CD14-positive monocyte (primary cell): Measurements from ENCODE around the gene UBR1. TPM values are rescaled to one million over a fixed set of nuclear protein-coding genes. Genes with fewer than 3 reads are reported as not detected.

ENCODE experiments used
- DNase-seq, 3 donors: peaks; one replicate each; pipeline ENCODE4 v3.0.0-alpha.2; 2011 to 2022
- H2AFZ ChIP-seq: 2 replicates; pipeline ENCODE4 v1.6.0; 2012; ENCODE audit warnings: mild to moderate bottlenecking, low read depth, low read length, inconsistent platforms; ENCODE audit not compliant: insufficient read depth, poor library complexity, severe bottlenecking
- H3K27ac ChIP-seq, 2 donors: 1 replicate in 1 of 2; 2 replicates in 1 of 2; pipeline ENCODE4 v1.5.1; 2012 to 2013; ENCODE audit warnings: low read length in 2 of 2, control low read depth in 1 of 2, inconsistent platforms in 1 of 2, low read depth in 1 of 2, mild to moderate bottlenecking in 1 of 2
- H3K27me3 ChIP-seq, 2 donors: one replicate each; pipeline versions ENCODE4 v1.6.0 to v1.6.1; 2011 to 2013; ENCODE audit warnings: low read length in 2 of 2; ENCODE audit not compliant: control insufficient read depth in 2 of 2, insufficient read depth in 2 of 2
- H3K36me3 ChIP-seq, 2 donors: replicated peaks in 1 of 2; 1 replicate in 1 of 2; 2 replicates in 1 of 2; pipeline versions ENCODE4 v1.5.1 to v1.6.1; 2012 to 2013; ENCODE audit warnings: low read length in 2 of 2, control low read depth in 1 of 2, inconsistent platforms in 1 of 2, mild to moderate bottlenecking in 1 of 2; ENCODE audit not compliant: insufficient read depth in 2 of 2, control insufficient read depth in 1 of 2
- H3K4me1 ChIP-seq, 2 donors: 1 replicate in 1 of 2; 2 replicates in 1 of 2; pipeline versions ENCODE4 v1.5.1 to v1.6.1; 2012 to 2013; ENCODE audit warnings: low read length in 2 of 2, control low read depth in 1 of 2, inconsistent platforms in 1 of 2, mild to moderate bottlenecking in 1 of 2, moderate library complexity in 1 of 2; ENCODE audit not compliant: insufficient read depth in 2 of 2, control insufficient read depth in 1 of 2
- H3K4me2 ChIP-seq: replicated peaks from 2 replicates; pipeline ENCODE3; 2012; ENCODE audit warnings: low read length, moderate library complexity, mild to moderate bottlenecking; ENCODE audit not compliant: poor library complexity, severe bottlenecking; ENCODE audit errors: extremely low read depth
- H3K4me3 ChIP-seq, 3 experiments: fragments of 200-600 bp in 1 of 3; sonication (generic) in 1 of 3; replicated peaks in 1 of 3; 1 replicate in 2 of 3; 2 replicates in 1 of 3; pipeline ENCODE4 v1.5.1; 2011 to 2013; ENCODE audit warnings: low read length in 3 of 3, mild to moderate bottlenecking in 3 of 3, control low read depth in 2 of 3, low read depth in 2 of 3, inconsistent platforms in 1 of 3, moderate library complexity in 1 of 3
- H3K79me2 ChIP-seq: 2 replicates; pipeline ENCODE4 v1.6.0; 2012; ENCODE audit warnings: mild to moderate bottlenecking, control low read depth, inconsistent platforms, low read length, moderate library complexity; ENCODE audit not compliant: insufficient read depth
- H3K9ac ChIP-seq: 2 replicates; pipeline ENCODE4 v1.6.0; 2017; ENCODE audit warnings: low read length, mild to moderate bottlenecking; ENCODE audit not compliant: insufficient read depth, poor library complexity, severe bottlenecking
- H3K9me3 ChIP-seq, 2 donors: replicated peaks in 1 of 2; 1 replicate in 1 of 2; 2 replicates in 1 of 2; pipeline versions ENCODE4 v1.5.1 to v1.6.1; 2012 to 2013; ENCODE audit warnings: low read length in 2 of 2, control low read depth in 1 of 2; ENCODE audit not compliant: control insufficient read depth in 1 of 2, insufficient read depth in 1 of 2
- H4K20me1 ChIP-seq: 2 replicates; pipeline ENCODE4 v1.6.0; 2012; ENCODE audit warnings: mild to moderate bottlenecking, low read length, control low read depth, moderate library complexity; ENCODE audit not compliant: insufficient read depth
- H3K27ac Mint-ChIP-seq, 7 donors: one replicate each; pipeline ENCODE4 v1.8.0; 2020; ENCODE audit warnings: mild to moderate bottlenecking in 7 of 7, mixed read lengths in 7 of 7, moderate library complexity in 6 of 7, inconsistent platforms in 2 of 7
- H3K27me3 Mint-ChIP-seq, 3 donors: one replicate each; pipeline ENCODE4 v1.8.0; 2021 to 2022; ENCODE audit warnings: low read depth in 3 of 3, mild to moderate bottlenecking in 3 of 3, mixed read lengths in 3 of 3, moderate library complexity in 3 of 3, inconsistent platforms in 1 of 3
- H3K36me3 Mint-ChIP-seq, 2 donors: one replicate each; pipeline ENCODE4 v1.8.0; 2020; ENCODE audit warnings: mixed read lengths in 2 of 2, inconsistent platforms in 1 of 2, mild to moderate bottlenecking in 1 of 2
- H3K4me1 Mint-ChIP-seq: one replicate; pipeline ENCODE4 v1.8.0; 2020; ENCODE audit warnings: mild to moderate bottlenecking, mixed read lengths
- H3K4me3 Mint-ChIP-seq, 2 donors: one replicate each; pipeline ENCODE4 v1.8.0; 2020; ENCODE audit warnings: mild to moderate bottlenecking in 2 of 2, mixed read lengths in 2 of 2, moderate library complexity in 1 of 2
- H3K9me3 Mint-ChIP-seq, 7 donors: one replicate each; pipeline ENCODE4 v1.8.0; 2020 to 2022; ENCODE audit warnings: mixed read lengths in 7 of 7, mild to moderate bottlenecking in 6 of 7, moderate library complexity in 6 of 7, inconsistent platforms in 2 of 7
- CTCF ChIP-seq: fragments of 200-600 bp; IDR thresholded peaks from one replicate; pipeline ENCODE4 v1.8.0; 2022; ENCODE audit warnings: antibody characterized with exemption, mild to moderate bottlenecking
- WGBS: methylation state at CpG from one replicate; pipeline ENCODE4 v1.1.5; 2013; ENCODE audit warnings: missing lambda C conversion rate; ENCODE audit not compliant: insufficient coverage; 5-methylcytosine and 5-hydroxymethylcytosine counted together
- intact Hi-C, 2 donors: fragments of 100-400 bp; cut with micrococcal nuclease; formaldehyde crosslinking; loops; one replicate each; pipeline versions ENCODE4 v1.15.0 to v1.15.1; 2023
- polyA plus RNA-seq, 3 donors: library from polyadenylated mRNA; depleted of rRNA in 1 of 3; unstranded in 2 of 3; stranded (reverse) in 1 of 3; fragments of 300-500 nt in 2 of 3; fragments of >200 nt in 1 of 3; fragmentation: Illumina TruSeq in 2 of 3; gene quantifications; 1 replicate in 2 of 3; 2 replicates in 1 of 3; pipeline ENCODE4 v1.2.3, GENCODE V29; 2012 to 2021

Gene UBR1
- polyA plus RNA-seq, 3 donors: 5.1 to 7.9 (median 6.3) TPM

- Histone ChIP-seq H3K27ac (no peak overlapping the region), H4K20me1 (peaks cover 4% of the 10 kb centered on the region), H3K9ac (no peak overlapping the region), H2AFZ (no peak overlapping the region), H3K4me3 (no peak overlapping the region), H3K79me2 (peaks cover 87% of the 10 kb centered on the region), H3K27me3 (no peaks in the 10 kb centered on the region), H3K4me1 (peaks cover 1 to 6% of the 10 kb centered on the region in 2 donors), H3K9me3 (no peaks in the 10 kb centered on the region), H3K36me3 (peaks cover 14 to 49% of the 10 kb centered on the region in 2 donors), H3K4me2 (no peak overlapping the region)
- intact Hi-C loops: loop anchor here in 1 of 2 donors (2.0 kb wide), 1 partner anchor 32 kb away; no protein-coding TSS in a partner anchor
- WGBS: no CpG with 5 or more reads among the region's 10 CpGs
- Mint-ChIP-seq H3K27ac (no peak overlapping the region), H3K9me3 (no peaks in the 10 kb centered on the region), H3K4me3 (no peak overlapping the region), H3K36me3 (peaks cover 43 to 54% of the 10 kb centered on the region in 2 donors), H3K27me3 (no peaks in the 10 kb centered on the region), H3K4me1 (peaks cover 25% of the 10 kb centered on the region)
- no peak for TF ChIP-seq CTCF
- no peak for DNase-seq
These were observed 6.6 kb downstream of the UBR1 start for GRCh38 chr15:43099105-43099845.

GRCh38 chr15:43096411-43096810, 9.4 kb downstream of the UBR1 start:
- H3K36me3 Mint-ChIP-seq: peaks cover 40 to 47% of the 10 kb centered on the region in 2 donors
- intact Hi-C loops: no loop called here
- H3K27me3 Mint-ChIP-seq: no peaks in the 10 kb centered on the region
- no peak overlapping the region for H3K4me3 ChIP-seq
- peaks cover 14 to 43% of the 10 kb centered on the region in 2 donors for H3K36me3 ChIP-seq
- 100% methylated on average over 3 of the region's 6 CpGs for WGBS
- peaks cover 28% of the 10 kb centered on the region for H3K4me1 Mint-ChIP-seq
- no peak overlapping the region for H3K27ac Mint-ChIP-seq
- H2AFZ ChIP-seq: no peak overlapping the region
- H3K4me2 ChIP-seq: no peak overlapping the region
- peaks cover 7 to 12% of the 10 kb centered on the region in 2 donors for H3K4me1 ChIP-seq
- no peak overlapping the region for H3K4me3 Mint-ChIP-seq
- H3K27me3 ChIP-seq: no peaks in the 10 kb centered on the region
- H3K9ac ChIP-seq: no peak overlapping the region
- no peaks in the 10 kb centered on the region for H3K9me3 ChIP-seq
- H3K9me3 Mint-ChIP-seq: peaks cover 0 to 2% (median 0%) of the 10 kb centered on the region in 7 donors
- peaks cover 77% of the 10 kb centered on the region for H3K79me2 ChIP-seq
- no peak for TF ChIP-seq CTCF
- peaks cover 11% of the 10 kb centered on the region for H4K20me1 ChIP-seq
- no peak for DNase-seq
- H3K27ac ChIP-seq: no peak overlapping the region
